NCI-H2081 (cell line): ENCODE measurements around the gene NR3C2.
"Not testable (repeated sequence)": the region's sequence is repeated elsewhere in the genome, so short reads cannot be mapped to it uniquely, and the experiment has no call there.

ENCODE experiments used
- DNase-seq, 2 experiments: peaks; one replicate each; lab custom pipeline; 2025; lab: John Stamatoyannopoulos, UW

NR3C2 gene

DNA sequence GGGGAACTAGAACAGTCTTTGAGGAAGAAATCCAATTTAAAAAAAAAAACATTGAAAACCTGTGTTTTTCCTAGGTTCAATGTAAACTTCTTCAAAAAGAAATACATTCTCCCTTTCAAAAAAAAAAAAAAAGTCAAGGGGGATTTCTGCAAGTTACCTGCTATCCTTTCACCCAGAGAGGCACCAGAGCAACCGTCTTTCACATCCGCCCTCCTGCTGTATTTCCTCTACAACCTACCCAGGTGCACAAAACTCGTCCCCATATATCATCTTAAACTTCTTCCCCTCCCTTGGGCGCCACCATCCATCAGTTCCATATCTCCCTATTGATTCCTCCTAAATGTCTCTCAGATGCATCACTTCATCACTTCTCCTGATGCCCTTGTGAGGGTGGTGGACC is 74.5 kb downstream of the NR3C2 start:
- DNase-seq = no peak

DNA sequence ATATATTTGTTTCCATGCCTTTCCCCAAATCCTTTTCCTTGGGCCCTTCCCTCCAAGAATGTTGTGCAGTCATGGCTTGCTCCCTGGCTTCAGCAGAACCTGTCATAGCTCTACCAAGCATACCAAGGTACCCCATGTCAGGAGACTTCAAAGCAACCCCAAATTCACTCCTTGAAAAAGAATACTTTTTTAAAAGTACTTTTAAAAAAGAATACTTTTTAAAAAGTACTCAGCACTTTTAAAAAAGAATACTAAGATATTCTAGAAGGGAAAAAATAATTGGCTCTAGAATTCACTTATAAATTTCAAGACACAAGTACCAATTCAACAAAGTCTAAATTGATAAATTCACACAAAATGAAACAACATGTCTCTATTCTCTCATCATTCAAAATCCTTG is 76.0 kb downstream of the NR3C2 start:
- no peak for DNase-seq

DNA sequence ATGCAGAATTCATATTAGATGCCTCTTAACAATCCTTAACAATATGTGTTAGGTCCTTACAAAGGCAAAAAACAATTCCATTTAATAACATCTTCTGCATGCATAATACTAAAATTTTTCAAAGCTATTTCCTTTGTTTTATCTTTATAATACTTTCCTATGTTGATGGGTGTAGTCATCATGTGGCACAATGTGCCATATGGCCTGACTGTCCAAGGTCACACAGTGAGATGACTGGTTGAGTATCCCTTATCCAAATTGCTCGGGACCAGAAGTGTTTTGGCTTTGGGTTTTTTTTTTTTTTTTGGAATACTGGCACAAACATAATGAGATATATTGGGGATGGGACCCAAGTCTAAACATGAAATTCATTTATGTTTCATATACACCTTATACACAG is 77.7 kb downstream of the NR3C2 start:
- DNase-seq = no peak

DNA sequence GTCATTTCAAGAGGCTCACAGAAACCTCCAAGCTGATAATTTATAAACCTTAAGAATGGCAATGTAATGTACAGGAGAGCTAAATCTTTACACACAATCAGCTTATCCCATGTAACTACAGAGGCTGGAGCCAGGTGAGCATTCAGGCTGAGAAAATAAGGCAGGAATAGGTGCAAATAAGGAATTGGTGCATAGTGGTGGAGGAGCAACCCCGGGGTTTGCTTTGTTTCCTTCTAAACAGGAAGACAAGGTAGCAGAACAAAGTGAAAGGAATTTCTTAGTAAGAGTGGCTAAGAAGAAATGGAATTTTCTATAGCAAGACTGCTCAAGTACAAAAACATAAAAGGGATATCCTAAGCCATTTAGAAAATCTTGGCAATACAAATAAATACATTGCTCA is 82.4 kb downstream of the NR3C2 start:
- DNase-seq = no peak

DNA sequence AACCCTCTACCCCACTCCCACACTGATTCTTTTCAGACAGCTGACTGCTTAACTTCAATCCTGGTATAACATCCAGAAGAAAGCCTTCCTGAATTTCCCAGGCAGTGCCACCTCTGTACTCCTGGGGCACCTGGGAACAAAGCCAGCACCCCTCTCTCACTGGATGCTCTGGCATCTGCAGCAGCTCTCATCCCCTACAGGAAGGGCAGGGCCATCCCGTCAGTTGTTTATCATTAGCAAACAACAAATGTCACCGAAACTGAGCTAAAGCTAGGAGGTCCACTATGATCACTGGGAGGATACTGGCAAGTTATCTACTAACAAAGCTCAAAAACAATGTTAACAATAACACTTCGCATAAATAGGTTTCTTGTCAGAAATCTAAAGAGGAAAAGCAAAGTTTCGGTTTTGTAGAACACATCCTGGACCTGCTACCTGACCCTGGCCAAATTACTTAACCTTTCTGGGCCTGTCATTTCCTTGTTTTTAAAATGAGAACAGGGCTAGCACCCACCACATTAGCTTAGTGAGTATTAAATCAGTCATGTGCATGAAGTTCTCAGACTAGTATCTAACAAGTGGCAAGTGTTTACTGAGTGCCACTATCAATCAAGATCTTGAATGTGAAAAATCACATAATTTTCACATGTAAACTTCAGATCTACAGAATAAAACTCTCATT is 86.6 kb downstream of the NR3C2 start:
- no peak for DNase-seq

DNA sequence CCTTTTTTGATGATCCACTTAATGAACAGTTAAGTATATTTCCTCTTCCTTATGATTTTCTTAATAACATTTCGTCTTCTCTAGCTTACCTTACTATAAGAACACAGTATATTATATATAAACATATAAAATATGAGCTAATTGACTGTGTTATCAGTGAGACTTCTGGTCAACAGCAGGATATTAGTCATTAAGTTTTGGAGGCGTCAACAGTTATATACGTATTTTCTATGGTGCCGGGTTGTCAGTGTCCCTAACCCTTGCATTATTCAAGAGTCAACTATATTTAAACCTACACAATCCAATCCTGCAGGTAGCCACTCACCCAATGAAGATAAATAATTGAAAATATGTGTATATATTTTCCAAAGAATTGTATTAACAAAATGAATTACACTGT is 88.0 kb downstream of the NR3C2 start:
- DNase-seq = no peak

DNA sequence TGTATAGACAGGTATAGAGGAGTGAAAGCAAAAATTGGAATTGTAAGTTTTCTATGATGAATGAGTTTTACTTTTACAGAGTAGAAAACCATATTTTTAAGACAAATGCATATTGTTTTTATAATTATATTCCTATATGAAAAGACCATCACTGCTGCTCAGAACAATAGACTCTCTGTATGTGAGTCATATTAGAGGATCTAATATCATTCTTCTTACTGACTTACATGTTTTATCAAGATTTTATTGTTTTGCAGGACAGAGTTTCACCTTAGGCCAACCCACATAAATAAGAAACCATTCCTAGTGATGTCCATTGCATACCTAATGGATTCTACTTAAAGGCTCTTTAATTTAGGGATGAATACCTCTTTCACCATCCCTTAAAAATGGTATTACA is 88.6 kb downstream of the NR3C2 start:
- no peak for DNase-seq

DNA sequence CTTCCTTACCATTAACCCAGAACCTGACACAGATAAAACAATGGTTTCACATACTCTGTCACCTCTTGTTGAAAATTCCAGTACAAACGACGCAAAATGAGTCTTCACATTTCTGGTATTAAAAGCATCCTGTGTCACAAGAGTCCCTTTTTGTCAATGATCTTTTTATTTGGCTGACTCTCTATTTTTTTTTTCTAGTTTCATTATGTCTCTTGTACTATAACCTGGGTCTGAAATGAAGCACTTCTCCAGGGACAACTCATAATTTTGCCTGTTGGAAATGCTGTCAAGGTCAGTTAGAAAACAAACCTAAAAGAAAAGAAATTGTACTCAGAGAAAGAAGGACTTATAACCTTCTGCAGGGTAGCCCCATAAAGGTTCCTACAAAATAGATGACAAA is 93.1 kb downstream of the NR3C2 start:
- no peak for DNase-seq

DNA sequence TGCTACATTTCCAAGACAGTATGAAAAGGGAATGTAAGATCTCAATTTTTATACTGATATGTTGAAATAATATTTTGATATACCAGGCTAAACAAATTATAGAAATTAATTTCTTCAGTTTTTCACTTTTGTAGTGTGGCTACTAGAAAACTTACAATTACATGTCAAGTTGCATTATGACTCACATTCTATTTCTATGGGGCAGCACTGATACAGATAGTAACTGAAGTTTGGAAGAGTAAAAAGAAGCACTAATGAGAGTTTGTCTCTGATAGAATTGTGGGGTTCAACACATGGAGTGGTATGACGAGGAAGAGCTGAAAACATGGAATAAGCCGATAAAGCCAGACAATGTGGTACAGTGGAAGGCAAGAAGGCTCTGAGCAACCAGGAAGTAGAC is 95.6 kb downstream of the NR3C2 start:
- DNase-seq = no peak

DNA sequence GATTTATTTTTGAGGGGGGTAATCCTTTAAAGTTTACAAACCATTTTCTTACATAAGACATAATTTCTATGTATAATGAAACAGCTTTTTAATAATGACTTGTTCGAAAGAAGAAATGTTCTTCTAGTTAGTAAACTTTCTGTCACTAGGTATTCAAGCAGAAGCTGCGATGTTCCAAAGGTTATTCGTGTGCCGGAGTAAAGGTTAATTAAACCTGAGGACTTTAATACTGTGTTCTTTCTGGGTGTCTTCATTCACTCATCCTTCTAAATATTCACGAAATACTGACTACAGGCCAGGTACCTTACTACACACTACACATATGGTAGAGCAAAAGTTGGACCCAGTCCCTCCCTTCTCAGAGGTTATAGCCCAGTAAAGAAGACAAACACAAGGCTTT is 96.7 kb downstream of the NR3C2 start:
- DNase-seq = no peak

DNA sequence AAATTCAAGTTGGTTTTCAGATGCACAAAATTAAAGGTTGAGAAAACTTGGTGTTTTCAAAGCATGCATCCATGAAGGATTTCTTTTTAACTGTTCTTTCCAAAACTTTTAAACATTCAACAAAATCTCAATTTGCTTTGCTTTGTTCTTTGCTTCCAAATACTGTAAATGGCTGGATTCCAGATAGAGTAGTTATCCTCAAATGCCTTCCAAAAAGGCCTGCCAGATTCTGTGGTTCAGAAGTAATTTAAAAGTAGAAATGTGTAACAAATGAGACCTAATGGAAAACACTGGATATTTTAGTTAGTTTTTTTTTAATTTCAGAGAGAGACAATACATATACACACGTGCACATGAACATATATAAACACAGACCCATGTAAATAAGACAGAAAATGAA is 97.3 kb downstream of the NR3C2 start:
- no peak for DNase-seq

DNA sequence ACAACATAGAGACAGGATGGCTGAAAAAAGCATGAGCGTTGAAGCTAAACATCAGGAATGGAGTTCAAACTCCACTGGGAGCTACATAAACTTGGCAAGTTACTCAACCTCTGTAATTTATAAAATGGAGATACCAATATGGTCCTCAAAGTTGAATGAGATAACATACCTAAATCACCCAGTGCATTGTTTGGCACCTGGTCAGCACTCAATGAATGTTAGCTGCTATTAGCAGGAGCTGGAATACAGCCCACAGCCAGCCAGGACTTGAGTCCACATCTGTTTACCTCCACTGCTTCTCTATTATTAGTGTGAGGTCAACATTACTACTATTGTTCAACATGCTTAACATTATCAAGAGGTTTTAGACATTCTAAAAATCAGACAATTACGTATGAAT is 97.9 kb downstream of the NR3C2 start:
- peak in 1 of 2 experiments; percentile 66 for DNase-seq

DNA sequence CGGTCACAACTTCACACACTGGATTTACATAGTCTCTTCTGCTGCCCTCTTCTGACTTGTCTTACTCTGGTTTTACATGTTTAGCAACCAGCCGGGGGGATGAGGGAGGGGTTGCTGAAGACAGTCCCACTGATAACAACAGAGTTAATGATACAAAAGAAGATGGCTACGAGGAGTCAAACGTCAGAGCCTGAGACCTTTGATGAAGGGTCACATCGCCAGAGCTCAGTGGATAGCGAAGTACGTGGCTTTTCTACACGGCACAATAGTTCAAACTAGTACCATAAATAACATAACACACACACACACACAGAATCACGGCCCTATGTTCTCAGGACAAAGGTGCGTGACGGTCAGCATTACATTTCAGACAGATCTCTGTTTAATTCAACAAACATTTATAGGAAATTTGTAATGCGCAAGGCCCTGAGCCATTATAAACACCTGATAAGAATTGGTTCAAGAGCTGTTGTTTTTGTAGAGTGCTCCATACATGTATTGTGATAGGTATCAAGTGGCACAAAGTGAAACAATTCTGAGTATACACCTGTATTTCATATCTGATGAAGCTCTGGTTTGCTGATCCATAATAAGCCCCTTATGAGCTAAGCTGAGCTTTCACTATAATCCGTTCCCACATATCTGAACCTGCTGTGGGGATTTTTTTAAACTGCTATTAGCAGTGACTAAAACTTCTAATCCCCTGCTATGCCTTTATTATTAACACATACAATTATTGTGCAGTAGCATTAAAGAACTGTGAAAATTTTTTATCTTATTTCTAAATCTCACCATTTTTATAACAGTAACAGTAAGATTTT is 100.0 kb downstream of the NR3C2 start:
- no peak for DNase-seq

DNA sequence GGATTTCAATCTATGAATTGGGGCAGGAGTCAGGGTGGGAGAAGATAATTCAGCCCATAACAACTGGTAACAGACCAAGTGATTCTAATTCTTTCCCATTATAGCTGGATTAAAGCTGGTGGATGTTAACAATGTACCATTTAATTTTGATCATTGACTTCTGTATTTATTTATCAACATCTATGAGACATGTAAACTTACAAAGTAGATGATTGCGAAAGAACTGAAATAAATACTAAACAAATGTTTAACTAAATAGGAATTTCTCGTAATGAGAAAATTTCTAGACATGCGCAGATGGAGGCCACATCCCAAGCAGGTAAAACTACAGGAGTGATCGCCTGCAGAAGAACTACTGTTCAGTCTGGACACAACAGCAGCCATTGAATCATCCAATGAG is 107.1 kb downstream of the NR3C2 start:
- DNase-seq = no peak

DNA sequence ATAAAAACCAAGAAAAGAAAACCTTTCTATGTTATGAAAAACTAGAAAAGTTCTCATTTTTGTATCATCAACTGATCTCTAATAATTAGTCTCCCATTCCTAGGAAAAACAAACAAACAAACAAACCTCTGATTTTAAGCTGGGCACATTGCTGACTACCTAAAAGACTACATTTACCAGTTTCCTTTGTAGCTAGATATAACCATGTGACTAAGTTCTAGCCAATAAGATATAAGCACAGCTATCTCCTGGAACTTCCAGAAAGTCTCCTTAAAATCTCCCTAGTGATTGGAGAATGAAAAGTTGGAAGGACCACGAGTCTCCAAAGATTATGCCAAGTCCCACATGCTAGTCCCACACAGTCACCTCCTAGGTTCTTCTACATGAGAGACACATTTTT is 108.9 kb downstream of the NR3C2 start:
- DNase-seq = no peak

DNA sequence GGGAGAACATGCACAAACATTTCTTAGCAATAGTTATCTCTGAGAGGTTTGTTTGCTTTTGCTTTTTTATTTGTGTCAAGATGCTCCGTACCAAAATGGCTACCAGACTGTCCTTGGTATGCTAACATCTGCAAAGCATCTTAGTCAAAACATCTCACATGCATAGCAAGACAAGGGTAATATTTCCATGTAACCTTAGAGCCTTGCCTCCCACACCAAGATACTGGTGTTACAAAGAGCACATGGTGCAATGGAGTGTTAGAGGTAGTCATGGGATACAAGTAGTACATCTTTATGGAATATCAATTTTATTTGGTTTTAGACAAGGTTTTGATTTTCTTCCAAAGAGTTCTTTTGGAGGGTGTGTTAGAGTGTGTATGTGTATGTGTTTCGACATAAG is 109.7 kb downstream of the NR3C2 start:
- no peak for DNase-seq

DNA sequence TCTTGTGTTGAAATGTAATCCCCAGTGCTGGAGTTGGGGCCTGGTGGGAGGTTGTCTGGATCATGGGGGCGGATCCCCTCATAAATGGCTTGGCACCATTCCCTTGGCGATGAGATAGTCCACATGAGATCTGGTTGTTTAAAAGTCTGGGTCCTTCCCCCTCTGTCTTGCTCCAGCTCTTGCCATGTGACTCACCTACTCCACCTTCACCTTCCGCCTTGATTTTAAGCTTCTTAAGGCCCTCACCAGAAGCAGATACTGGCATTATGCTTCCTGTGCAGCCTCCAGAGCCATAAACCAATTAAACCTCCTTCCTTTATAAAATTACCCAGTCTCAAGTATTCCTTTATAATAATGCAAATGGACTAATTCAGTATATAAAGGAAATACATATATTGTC is 111.5 kb downstream of the NR3C2 start:
- DNase-seq = no peak

DNA sequence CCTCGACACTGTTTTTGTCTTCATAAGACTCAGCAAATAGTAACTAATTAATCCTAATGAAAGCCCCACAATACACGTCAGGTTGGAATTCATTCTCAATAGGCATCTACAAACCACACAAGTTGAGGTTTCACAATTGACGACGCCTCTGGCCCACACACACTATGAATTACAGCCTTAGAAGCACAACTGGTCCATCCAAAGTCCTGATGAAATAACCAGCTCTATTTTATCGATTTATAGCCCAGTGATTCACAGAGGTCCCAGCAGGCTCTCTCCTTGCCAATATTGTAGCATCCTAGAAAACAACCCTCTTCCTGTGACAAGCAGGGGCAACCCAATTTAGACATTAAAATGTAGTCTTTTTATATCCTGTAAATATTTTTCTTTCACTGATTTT is 112.1 kb downstream of the NR3C2 start:
- no peak for DNase-seq

DNA sequence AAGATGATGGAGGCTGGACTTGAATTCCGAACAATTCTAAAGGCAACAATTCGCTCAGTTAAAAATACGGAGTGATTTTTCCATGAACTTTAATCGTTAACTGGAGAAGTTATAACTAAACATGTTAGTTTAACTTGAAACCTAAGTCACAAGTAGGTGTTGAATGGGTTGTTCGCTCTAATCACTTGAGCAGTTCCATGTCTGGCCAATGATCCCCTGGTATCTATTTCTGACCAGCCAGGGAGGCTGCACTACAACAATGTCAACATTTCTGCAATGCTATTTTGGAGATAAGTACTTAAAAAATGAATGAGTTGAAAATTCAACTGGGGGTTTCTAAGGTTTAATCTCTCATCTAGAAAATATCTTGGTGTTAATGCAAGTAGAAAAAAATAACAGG is 112.5 kb downstream of the NR3C2 start:
- no peak for DNase-seq

DNA sequence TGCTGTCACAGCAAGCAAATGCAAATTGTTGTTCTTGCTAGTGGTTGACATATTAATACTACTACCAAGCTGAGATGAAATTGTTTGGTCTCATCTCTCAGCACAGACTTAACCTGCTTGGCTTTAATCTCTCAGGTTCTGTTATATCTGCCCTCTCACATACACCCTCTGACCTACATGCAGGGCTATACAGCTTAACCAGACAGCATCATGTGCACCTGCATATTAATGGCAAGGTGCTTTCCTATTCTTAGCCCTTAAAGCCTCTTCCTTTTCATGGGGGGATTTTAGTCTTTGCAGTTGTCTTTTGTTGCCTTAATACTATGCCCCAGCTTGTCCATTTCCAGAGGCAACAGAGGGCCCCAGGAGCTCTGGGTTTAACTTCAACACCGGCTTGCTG is 114.5 kb downstream of the NR3C2 start:
- no peak for DNase-seq

DNA sequence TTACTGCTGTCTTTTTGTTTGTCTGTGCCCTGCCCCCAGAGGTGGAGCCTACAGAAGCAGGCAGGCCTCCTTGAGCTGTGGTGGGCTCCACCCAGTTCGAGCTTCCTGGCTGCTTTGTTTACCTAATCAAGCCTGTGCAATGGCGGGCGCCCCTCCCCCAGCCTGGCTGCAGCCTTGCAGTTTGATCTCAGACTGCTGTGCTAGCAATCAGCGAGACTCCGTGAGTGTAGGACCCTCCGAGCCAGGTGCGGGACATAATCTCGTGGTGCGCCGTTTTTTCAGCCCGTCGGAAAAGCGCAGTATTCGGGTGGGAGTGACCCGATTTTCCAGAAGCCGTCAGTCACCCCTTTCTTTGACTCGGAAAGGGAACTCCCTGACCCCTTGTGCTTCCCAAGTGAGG is 118.9 kb downstream of the NR3C2 start:
- DNase-seq = not testable (repeated sequence)

DNA sequence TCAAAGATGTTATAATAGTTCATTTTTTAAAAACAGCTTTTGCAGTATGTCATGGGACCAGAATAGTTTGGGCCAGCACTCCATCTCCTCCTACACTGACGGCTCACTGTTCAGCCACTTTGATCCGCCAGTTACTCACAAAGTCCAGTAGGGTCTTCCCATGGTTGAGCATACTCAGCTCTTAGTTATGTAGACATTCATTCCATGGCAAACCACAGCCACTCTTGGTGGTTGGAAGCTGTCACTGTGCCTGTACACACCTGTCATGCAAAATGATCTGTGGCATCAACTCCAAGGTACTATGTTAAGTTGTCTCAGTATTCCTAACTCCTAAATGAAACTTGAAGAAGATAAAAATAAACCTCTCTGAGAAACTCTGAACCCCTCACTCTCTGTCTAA is 127.2 kb downstream of the NR3C2 start:
- no peak for DNase-seq

DNA sequence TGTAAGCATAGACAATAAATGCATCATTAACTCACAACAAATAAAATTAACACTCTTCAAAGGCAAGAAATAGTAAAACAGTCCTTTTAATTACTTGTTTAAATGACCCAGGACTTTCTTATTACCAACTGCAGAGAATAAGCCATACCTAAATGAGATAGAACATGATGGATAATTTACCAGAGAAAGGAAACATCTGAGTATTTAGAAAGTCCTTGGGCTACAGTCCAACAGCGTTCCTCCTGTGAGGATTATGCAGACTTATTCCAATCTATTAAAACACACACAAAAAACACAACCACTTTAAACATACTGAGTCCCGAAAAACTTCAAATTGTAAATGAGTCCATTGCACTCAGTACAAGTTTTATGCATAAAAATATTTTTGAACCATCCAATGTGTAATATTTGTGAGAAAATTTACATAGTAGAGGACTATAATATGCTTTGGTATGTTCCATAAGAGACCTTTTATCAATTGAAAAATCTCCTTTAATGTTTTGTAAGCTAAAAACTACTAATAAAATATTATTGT is 129.2 kb downstream of the NR3C2 start:
- no peak for DNase-seq

DNA sequence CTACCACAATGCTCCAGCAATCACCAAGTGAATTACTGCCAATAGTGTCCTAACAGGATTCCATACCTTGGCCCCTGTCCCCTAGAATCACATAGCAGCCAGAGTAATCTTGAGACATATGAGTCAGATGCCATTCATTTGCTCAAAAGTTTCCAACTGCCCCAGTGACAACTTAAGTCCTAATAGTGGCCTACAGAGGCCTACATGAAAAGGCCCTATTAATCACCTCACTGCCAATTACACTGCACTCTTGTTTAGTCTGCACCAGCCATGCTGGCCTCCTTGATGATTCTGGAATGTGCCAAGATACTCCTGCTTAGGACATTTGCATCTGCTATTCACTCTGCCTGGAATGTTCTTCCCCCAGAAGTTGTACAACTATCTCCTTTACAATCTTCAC is 130.7 kb downstream of the NR3C2 start:
- DNase-seq = no peak
